Measurements from ENCODE around the gene TBC1D3H.
"Not testable (repeated sequence)": the region's sequence is repeated elsewhere in the genome, so short reads cannot be mapped to it uniquely, and the experiment has no call there.

Gene TBC1D3H

DNA sequence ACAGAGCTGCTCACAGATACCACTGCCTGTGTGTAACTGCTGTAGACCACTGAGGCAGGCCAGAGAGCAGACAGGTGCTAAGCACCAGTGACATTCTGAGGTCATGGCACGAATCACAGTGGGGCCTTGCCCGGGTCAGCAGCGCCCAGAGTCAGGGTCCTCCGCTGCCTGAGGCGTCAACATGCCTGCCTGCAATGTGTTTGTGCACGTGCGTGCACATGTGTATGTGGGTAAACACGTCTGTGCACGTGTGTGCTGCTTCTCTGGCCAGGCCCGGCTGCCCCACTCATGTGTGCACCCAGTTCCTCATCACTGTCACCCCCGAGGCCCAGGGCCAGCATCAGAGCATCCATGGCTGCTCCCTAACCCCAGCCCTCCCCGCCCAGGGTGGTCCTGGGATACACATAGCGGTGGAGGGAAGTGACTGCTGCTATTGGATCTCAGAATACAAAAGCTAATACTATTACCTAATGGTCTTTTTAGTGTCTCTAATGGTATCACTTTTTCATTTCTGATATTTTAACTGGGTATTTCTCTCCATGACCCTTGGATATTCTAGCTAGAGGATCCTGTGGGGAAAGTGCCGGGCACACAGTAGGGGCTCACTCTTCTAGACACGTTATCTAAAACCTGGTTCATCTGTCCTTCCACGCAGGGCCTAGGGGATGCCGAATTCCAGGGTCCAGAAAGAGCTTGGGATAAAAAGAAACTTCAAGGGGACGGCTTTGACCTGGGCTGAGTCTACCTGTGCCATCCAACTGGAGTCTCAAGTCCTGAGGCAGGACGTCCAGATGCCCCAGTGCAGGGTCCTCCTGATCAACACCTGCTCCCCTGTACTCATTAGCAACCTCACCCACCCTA is at the start of gene TBC1D3H:
Gene TBC1D3H (minus strand): TSS at position 51 of the 861 bp plus-strand sequence. CDS start 1,540 bp downstream, outside the sequence.
- H3K27ac ChIP-seq (ENCODE audit: low read depth, low read length); H3K36me3 ChIP-seq (ENCODE audit: control insufficient read depth, insufficient read depth, low read length); H3K9ac ChIP-seq (ENCODE audit: low read length); H3K9me3 ChIP-seq (ENCODE audit: control insufficient read depth, insufficient read depth, low read depth, low read length); H3K27me3 ChIP-seq (ENCODE audit: control insufficient read depth, insufficient read depth, low read length); H3K4me1 ChIP-seq (ENCODE audit: control insufficient read depth, insufficient read depth, low read length); H3K4me3 ChIP-seq (ENCODE audit: low read depth, low read length): not testable (repeated sequence)

DNA sequence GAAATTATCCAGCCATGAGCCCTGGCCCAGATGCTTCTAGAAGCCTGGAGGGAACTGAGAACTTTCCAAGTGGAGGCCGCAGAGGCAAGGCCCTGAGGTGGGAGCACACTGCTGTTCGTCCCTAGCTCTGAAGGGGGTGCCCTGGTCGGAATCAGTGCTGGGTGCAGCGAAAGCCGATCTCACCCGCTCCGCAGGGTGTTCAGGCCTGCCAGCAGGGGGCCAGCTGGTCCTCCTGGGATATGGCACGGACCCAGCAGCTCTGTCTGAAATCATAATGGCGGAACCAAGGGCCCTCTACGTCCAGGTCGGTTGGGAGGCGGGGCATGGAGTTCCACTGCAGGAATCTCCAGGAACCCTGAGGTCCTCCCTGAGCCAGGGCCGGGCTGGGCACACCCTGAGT is 40.7 kb upstream of the TBC1D3H start:
- H3K9me3 ChIP-seq (ENCODE audit: control insufficient read depth, insufficient read depth, low read depth, low read length); H3K27ac ChIP-seq (ENCODE audit: low read depth, low read length); H3K4me1 ChIP-seq (ENCODE audit: control insufficient read depth, insufficient read depth, low read length); H3K4me3 ChIP-seq (ENCODE audit: low read depth, low read length); H3K9ac ChIP-seq (ENCODE audit: low read length); H3K27me3 ChIP-seq (ENCODE audit: control insufficient read depth, insufficient read depth, low read length); H3K36me3 ChIP-seq (ENCODE audit: control insufficient read depth, insufficient read depth, low read length): not testable (repeated sequence)

DNA sequence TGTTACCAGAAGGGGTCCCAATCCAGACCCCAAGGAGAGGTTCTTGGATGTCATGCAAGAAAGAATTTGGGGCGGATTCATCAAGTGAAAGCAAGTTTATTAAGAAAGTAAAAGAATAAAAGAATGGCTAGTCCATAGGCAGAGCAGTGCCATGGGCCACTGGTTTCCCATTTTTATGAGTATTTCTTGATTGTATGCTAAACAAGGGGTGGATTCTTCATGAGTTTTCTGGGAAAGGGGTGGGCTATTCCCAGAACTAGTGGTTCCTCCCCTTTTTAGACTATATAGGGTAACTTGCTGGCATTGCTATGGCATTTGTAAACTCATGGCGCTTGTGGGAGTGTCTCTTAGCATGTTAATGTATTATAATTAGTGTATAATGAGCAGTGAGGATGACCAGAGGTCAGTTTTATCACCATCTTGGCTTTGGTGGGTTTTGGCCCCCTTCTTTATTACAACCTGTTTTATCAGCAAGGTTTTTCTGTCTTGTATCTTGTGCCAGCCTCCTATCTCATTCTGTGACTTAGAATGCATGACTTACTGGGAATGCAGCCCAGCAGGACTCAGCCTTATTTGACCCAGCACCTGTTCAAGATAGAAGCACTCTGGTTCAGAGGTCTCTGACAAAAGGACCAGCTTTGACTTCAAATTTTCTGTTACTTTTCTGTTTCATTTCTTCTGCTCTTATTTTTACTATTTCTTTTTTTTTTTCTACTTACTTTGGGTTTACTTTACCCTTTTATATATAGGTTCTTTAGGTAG is 27.1 kb upstream of the TBC1D3H start:
- not testable (repeated sequence) for H3K9ac ChIP-seq (ENCODE audit: low read length); H3K27me3 ChIP-seq (ENCODE audit: control insufficient read depth, insufficient read depth, low read length); H3K4me1 ChIP-seq (ENCODE audit: control insufficient read depth, insufficient read depth, low read length); H3K36me3 ChIP-seq (ENCODE audit: control insufficient read depth, insufficient read depth, low read length); H3K4me3 ChIP-seq (ENCODE audit: low read depth, low read length); H3K9me3 ChIP-seq (ENCODE audit: control insufficient read depth, insufficient read depth, low read depth, low read length); H3K27ac ChIP-seq (ENCODE audit: low read depth, low read length)

DNA sequence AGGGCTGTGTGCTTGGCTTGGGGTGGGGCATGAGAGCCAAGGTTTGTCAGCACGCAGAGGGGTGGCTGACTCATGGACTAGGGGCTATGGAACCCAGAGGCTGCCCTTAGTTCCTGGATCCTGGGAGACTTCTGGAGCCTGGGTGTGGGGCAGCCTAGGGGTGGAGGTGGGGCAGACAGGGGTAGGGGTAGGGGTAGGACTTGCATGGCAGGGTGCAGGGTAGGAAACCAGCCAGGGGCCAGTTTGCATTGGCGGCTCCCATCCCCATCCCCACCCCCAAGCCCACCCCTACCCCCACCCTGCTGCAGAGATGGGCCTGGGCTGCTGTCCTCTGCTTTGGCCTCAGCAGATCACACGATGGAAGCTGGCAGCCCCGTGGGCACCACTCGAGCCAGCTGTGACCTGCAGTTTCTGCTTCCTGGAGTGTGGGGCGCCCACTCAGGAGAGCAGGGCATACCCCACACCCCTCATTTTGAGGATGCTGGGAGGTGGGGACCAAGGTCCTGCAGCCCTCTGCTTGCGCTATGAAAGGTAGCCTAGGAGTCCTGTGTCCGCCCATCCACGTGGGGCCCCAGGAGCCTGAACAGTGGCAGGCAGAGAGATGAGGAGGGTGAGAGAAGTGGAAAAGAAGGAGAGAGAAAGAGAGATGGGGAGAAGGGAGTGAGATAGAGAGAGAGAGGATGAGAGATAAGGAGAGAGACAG is 2.9 kb upstream of the TBC1D3H start:
- H3K27me3 ChIP-seq (ENCODE audit: control insufficient read depth, insufficient read depth, low read length); H3K9me3 ChIP-seq (ENCODE audit: control insufficient read depth, insufficient read depth, low read depth, low read length); H3K36me3 ChIP-seq (ENCODE audit: control insufficient read depth, insufficient read depth, low read length); H3K4me1 ChIP-seq (ENCODE audit: control insufficient read depth, insufficient read depth, low read length); H3K27ac ChIP-seq (ENCODE audit: low read depth, low read length); H3K4me3 ChIP-seq (ENCODE audit: low read depth, low read length); H3K9ac ChIP-seq (ENCODE audit: low read length): not testable (repeated sequence)

DNA sequence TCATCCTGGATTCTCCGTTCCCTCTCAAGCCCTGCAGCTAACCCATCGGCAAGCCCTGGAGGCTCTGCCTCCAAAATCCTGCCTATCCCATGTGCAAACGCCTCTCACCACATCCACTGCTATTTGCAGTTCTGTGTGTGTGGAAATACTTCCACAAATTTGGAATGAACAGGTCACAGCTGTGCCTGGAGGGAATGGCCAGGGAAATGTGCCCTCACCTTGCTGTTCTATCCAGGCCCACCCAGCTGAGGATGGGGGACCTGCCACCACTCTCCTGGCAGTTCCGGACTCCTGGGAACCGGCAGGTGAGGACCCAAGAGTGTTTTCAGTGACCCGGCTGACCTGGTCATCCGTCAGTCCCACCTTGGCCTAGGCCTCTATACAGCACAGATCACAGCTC is 12.3 kb downstream of the TBC1D3H start:
- H3K27me3 ChIP-seq (ENCODE audit: control insufficient read depth, insufficient read depth, low read length); H3K4me3 ChIP-seq (ENCODE audit: low read depth, low read length); H3K27ac ChIP-seq (ENCODE audit: low read depth, low read length); H3K4me1 ChIP-seq (ENCODE audit: control insufficient read depth, insufficient read depth, low read length); H3K9me3 ChIP-seq (ENCODE audit: control insufficient read depth, insufficient read depth, low read depth, low read length); H3K36me3 ChIP-seq (ENCODE audit: control insufficient read depth, insufficient read depth, low read length); H3K9ac ChIP-seq (ENCODE audit: low read length): not testable (repeated sequence)

DNA sequence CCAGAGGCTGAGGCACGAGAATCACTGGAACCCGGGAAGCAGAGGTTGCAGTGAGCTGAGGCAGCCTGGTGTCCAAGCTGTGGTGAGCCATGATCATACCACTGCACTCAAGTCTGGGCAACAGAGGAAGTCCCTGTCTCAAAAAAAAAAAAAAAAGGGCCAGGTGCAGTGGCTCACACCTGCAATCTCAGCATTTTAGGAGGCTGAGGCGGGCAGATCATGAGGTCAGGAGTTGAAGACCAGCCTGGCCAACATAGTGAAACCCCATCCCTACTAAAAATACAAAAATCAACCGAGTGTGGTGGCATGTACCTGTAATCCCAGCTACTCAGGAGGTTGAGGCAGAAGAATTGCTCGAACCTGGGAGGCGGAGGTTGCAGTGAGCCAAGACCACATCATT is 25.7 kb downstream of the TBC1D3H start:
- not testable (repeated sequence) for H3K4me3 ChIP-seq (ENCODE audit: low read depth, low read length)

More for the DNA sequence above, 25.7 kb downstream of the TBC1D3H start:
- H3K4me1 ChIP-seq (ENCODE audit: control insufficient read depth, insufficient read depth, low read length); H3K27me3 ChIP-seq (ENCODE audit: control insufficient read depth, insufficient read depth, low read length); H3K9ac ChIP-seq (ENCODE audit: low read length); H3K27ac ChIP-seq (ENCODE audit: low read depth, low read length); H3K36me3 ChIP-seq (ENCODE audit: control insufficient read depth, insufficient read depth, low read length); H3K9me3 ChIP-seq (ENCODE audit: control insufficient read depth, insufficient read depth, low read depth, low read length): not testable (repeated sequence)
